HG03135 (cell line): ENCODE data around the gene DPM2.

Source experiments
- ATAC-seq: cut with Tn5 transposase; IDR thresholded peaks from one replicate; pipeline ENCODE4 v1.9.1; 2021; ENCODE audit warnings: mild to moderate bottlenecking, moderate library complexity; ENCODE audit not compliant: unreplicated experiment

Gene DPM2

GRCh38 chr9:127958728-127959127, 21.1 kb upstream of the DPM2 start:
- ATAC-seq, result no peak

- peak; percentile 63 for ATAC-seq
These were observed 17.8 kb upstream of the DPM2 start for GRCh38 chr9:127955294-127956015.

GRCh38 chr9:127954831-127955293, 17.2 kb upstream of the DPM2 start:
- no peak for ATAC-seq

- no peak for ATAC-seq
These were observed 16.3 kb upstream of the DPM2 start for GRCh38 chr9:127953768-127954505.

GRCh38 chr9:127953154-127953553, 15.5 kb upstream of the DPM2 start:
- no peak for ATAC-seq

GRCh38 chr9:127950513-127951289, 13.0 kb upstream of the DPM2 start:
- ATAC-seq, result no peak

- ATAC-seq, result no peak
These were observed 12.3 kb upstream of the DPM2 start for GRCh38 chr9:127949827-127950512.

- no peak for ATAC-seq
These were observed 10.4 kb upstream of the DPM2 start for GRCh38 chr9:127947841-127948710.

GRCh38 chr9:127946728-127947127, 9.1 kb upstream of the DPM2 start:
- ATAC-seq, result no peak

- no peak for ATAC-seq
These were observed 8.3 kb upstream of the DPM2 start for GRCh38 chr9:127945942-127946341.

GRCh38 chr9:127945338-127945737, 7.7 kb upstream of the DPM2 start:
- ATAC-seq, result no peak

GRCh38 chr9:127944586-127945218, 7.0 kb upstream of the DPM2 start:
- ATAC-seq, result no peak

GRCh38 chr9:127943731-127944144, 6.1 kb upstream of the DPM2 start:
- peak; percentile 56 for ATAC-seq

- no peak for ATAC-seq
These were observed 5.5 kb upstream of the DPM2 start for GRCh38 chr9:127943011-127943662.

- ATAC-seq, result no peak
These were observed 4.8 kb upstream of the DPM2 start for GRCh38 chr9:127942216-127943010.

GRCh38 chr9:127941961-127942215, 4.2 kb upstream of the DPM2 start:
- no peak for ATAC-seq

GRCh38 chr9:127941062-127941960, 3.7 kb upstream of the DPM2 start:
- ATAC-seq, result no peak
